ENCODE data around the gene MAML3.

MAML3 gene

DNA sequence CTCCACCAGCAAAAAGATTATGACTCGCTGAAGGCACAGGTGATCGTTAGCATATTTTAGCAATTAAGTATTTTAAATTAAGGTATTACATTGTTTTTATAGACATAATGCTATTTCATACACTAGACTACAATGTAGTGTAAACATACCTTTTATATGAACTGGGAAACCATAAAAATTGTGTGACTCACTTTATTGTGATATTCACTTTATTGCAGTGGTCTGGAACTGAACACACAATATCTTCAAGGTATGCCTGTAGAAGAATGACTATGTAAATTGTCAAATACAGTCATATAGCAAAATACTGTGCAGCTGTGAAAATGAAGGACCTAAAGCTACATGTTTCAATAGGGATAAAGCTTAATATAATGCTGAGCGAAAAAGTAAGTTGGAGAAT, 26.6 kb upstream of the MAML3 start:
- no peaks in the 10 kb centered on the region for H3K9me3 ChIP-seq
- H3K4me3 ChIP-seq (ENCODE audit: low read depth in 1 of 2, low read length in 1 of 2), result no peak overlapping the region
- H3K4me1 ChIP-seq (ENCODE audit: control insufficient read depth in 1 of 2, insufficient read depth in 1 of 2, low read depth in 1 of 2, low read length in 1 of 2), result no peaks in the 10 kb centered on the region
- no peaks in the 10 kb centered on the region for H3K27me3 ChIP-seq
- no peak overlapping the region for H3K27ac ChIP-seq
- TF ChIP-seq, protein P1, sequence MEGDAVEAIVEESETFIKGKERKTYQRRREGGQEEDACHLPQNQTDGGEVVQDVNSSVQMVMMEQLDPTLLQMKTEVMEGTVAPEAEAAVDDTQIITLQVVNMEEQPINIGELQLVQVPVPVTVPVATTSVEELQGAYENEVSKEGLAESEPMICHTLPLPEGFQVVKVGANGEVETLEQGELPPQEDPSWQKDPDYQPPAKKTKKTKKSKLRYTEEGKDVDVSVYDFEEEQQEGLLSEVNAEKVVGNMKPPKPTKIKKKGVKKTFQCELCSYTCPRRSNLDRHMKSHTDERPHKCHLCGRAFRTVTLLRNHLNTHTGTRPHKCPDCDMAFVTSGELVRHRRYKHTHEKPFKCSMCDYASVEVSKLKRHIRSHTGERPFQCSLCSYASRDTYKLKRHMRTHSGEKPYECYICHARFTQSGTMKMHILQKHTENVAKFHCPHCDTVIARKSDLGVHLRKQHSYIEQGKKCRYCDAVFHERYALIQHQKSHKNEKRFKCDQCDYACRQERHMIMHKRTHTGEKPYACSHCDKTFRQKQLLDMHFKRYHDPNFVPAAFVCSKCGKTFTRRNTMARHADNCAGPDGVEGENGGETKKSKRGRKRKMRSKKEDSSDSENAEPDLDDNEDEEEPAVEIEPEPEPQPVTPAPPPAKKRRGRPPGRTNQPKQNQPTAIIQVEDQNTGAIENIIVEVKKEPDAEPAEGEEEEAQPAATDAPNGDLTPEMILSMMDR (IDR thresholded peaks at IDR 0.05), result no peak
- no peaks in the 10 kb centered on the region for H3K36me3 ChIP-seq

DNA sequence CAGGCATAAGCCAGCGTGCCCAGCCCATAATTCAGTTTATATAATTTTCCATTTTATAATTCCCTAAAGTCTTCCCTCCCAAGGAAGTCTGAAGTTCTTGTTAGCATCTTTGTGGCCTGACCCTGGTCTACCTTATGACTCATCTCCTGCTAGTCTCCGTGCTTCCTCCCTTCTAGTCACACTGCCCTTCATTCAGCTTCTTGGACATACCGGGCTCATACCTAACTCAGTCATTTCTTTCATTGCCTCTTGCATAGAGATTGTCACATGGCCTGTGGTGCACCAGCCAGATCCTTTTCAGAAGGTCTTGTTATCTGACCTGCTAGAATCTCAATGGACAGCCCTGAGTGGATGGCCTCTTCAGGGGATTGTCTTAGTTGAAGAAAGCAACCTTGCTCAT, 22.8 kb upstream of the MAML3 start:
- TF ChIP-seq, protein P1 (IDR thresholded peaks at IDR 0.05), result no peak
- Histone ChIP-seq H3K4me3 (ENCODE audit: low read depth in 1 of 2, low read length in 1 of 2) (no peak overlapping the region), H3K36me3 (no peaks in the 10 kb centered on the region), H3K27ac (no peak overlapping the region), H3K9me3 (no peaks in the 10 kb centered on the region), H3K4me1 (ENCODE audit: control insufficient read depth in 1 of 2, insufficient read depth in 1 of 2, low read depth in 1 of 2, low read length in 1 of 2) (peaks cover 8 to 9% of the 10 kb centered on the region in 2 experiments), H3K27me3 (no peaks in the 10 kb centered on the region)

DNA sequence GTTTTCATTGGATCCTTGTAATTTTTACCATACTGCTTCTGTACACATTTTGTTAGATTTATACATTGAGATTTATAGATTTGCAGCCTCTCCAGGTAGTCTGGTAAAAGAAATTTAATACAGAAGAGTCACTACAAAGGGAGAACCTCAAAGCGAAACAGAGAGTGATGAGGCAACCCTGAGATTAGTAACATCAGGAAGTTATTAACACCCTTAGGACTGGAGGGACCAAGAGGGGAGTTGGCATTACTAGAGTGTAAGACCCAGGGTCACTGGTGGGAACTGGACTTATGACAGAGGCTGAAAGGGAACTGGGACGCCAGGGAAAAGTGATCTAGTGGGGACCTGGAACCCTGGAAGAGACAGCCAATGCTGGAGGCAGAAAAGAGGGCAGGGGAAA, 20.6 kb upstream of the MAML3 start:
- H3K27ac ChIP-seq, result no peak overlapping the region
- no peak overlapping the region for H3K4me3 ChIP-seq (ENCODE audit: low read depth in 1 of 2, low read length in 1 of 2)
- TF ChIP-seq, protein P1 (IDR thresholded peaks at IDR 0.05), result no peak
- H3K4me1 ChIP-seq (ENCODE audit: control insufficient read depth in 1 of 2, insufficient read depth in 1 of 2, low read depth in 1 of 2, low read length in 1 of 2), result peaks cover 8 to 9% of the 10 kb centered on the region in 2 experiments
- no peaks in the 10 kb centered on the region for H3K9me3 ChIP-seq
- H3K36me3 ChIP-seq, result no peaks in the 10 kb centered on the region
- no peaks in the 10 kb centered on the region for H3K27me3 ChIP-seq

DNA sequence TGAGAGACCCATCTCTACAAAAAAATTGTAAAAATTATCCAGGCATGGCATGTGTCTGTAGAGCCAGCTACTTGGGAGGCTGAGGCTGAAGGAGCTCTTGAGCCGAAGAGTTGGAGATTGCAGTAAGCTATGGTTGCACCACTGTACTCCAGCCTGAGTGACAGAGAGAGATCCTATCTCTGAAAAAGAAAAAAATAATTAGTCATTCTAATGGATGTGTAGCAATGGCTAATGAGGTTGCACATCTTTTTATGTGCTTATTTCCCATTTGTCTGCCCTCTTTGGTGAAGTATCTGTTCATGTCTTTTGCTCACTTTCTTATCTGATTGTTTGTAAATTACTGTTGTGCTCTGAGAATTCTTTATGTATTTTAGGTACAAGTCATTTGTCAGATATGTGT, 19.0 kb upstream of the MAML3 start:
- no peaks in the 10 kb centered on the region for H3K27me3 ChIP-seq
- H3K4me3 ChIP-seq (ENCODE audit: low read depth in 1 of 2, low read length in 1 of 2), result no peak overlapping the region
- peaks cover 8 to 9% of the 10 kb centered on the region in 2 experiments for H3K4me1 ChIP-seq (ENCODE audit: control insufficient read depth in 1 of 2, insufficient read depth in 1 of 2, low read depth in 1 of 2, low read length in 1 of 2)
- no peaks in the 10 kb centered on the region for H3K36me3 ChIP-seq
- TF ChIP-seq, protein P1 (IDR thresholded peaks at IDR 0.05), result no peak
- H3K9me3 ChIP-seq, result no peaks in the 10 kb centered on the region
- no peak overlapping the region for H3K27ac ChIP-seq

DNA sequence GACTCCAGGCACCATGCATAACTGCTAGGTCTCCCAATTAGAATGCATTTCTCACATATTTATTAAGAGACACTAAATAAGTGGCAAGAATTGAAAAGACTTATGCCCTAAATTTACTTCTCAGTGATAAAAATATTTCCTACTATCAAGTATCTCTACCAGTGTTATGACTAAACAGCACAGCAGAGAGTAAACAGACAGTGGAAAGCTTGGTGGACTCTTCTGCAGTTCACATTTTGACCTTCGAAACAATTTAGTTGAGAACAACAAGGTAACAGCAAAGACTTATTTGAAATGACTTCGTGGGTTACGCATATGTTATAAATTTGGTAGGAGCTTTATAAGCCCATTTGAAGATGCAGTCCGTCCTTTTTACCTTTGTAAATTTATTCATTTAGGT, 16.3 kb upstream of the MAML3 start:
- Histone ChIP-seq H3K9me3 (no peaks in the 10 kb centered on the region), H3K36me3 (no peaks in the 10 kb centered on the region), H3K4me1 (ENCODE audit: control insufficient read depth in 1 of 2, insufficient read depth in 1 of 2, low read depth in 1 of 2, low read length in 1 of 2) (peaks cover 8 to 9% of the 10 kb centered on the region in 2 experiments), H3K27ac (no peak overlapping the region), H3K4me3 (ENCODE audit: low read depth in 1 of 2, low read length in 1 of 2) (no peak overlapping the region), H3K27me3 (no peaks in the 10 kb centered on the region)
- TF ChIP-seq, protein P1 (IDR thresholded peaks at IDR 0.05), result no peak

DNA sequence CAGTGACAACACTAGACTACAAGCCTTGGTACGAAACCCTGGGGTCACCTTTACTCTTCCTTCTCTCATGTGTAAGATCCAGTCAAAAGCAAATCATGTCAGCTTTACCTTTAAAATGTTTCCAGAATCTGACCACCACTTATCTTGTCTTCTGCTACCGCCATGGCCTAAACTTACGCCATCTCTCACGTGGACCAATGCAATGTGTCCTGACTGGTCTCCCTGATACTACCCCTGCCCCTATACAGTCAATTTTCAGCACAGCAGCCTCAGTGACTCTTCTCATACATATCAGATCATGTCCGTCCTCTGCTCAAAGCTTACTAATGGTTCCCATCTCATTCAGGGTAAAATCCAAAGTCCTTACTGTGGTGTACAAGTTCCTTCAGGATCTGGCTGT, 15.0 kb upstream of the MAML3 start:
- Histone ChIP-seq H3K4me1 (ENCODE audit: control insufficient read depth in 1 of 2, insufficient read depth in 1 of 2, low read depth in 1 of 2, low read length in 1 of 2) (no peaks in the 10 kb centered on the region), H3K27ac (no peak overlapping the region), H3K27me3 (no peaks in the 10 kb centered on the region), H3K36me3 (no peaks in the 10 kb centered on the region), H3K4me3 (ENCODE audit: low read depth in 1 of 2, low read length in 1 of 2) (no peak overlapping the region), H3K9me3 (no peaks in the 10 kb centered on the region)
- TF ChIP-seq, protein P1 (IDR thresholded peaks at IDR 0.05), result no peak
